H9 (cell line): ENCODE data around the gene TMCC3. TPM values are rescaled to one million over a fixed set of nuclear protein-coding genes. Genes with fewer than 3 reads are reported as not detected.

Source experiments
- DNase-seq: peaks from one replicate; pipeline ENCODE4 v3.0.0-alpha.2; 2017
- H2AFZ ChIP-seq: one replicate; pipeline ENCODE4 v1.6.1; 2013; ENCODE audit warnings: mild to moderate bottlenecking, low read length, control low read depth, moderate library complexity
- H2AK5ac ChIP-seq: 2 replicates; pipeline ENCODE4 v1.6.1; 2013; ENCODE audit warnings: low read length, control low read depth, mixed read lengths; ENCODE audit not compliant: insufficient read length
- H2BK120ac ChIP-seq: one replicate; pipeline ENCODE4 v1.6.1; 2013; ENCODE audit warnings: low read depth, mild to moderate bottlenecking, low read length, control low read depth, inconsistent platforms; ENCODE audit not compliant: poor library complexity, severe bottlenecking
- H2BK12ac ChIP-seq: 2 replicates; pipeline ENCODE4 v1.6.1; 2013; ENCODE audit warnings: low read length, control low read depth, mixed read lengths, low read depth; ENCODE audit not compliant: insufficient read length
- H2BK15ac ChIP-seq: 2 replicates; pipeline ENCODE4 v1.6.1; 2013; ENCODE audit warnings: low read depth, low read length, control low read depth
- H2BK20ac ChIP-seq: one replicate; pipeline ENCODE4 v1.6.1; 2013; ENCODE audit warnings: low read depth, mild to moderate bottlenecking, low read length, control low read depth, inconsistent platforms; ENCODE audit not compliant: poor library complexity, severe bottlenecking
- H2BK5ac ChIP-seq: 2 replicates; pipeline ENCODE4 v1.6.1; 2013; ENCODE audit warnings: low read length, control low read depth, mixed read lengths; ENCODE audit not compliant: insufficient read length
- H3K14ac ChIP-seq: 2 replicates; pipeline ENCODE4 v1.6.1; 2013; ENCODE audit warnings: low read length, control low read depth; ENCODE audit not compliant: insufficient read depth
- H3K18ac ChIP-seq: 2 replicates; pipeline ENCODE4 v1.6.1; 2013; ENCODE audit warnings: low read depth, mild to moderate bottlenecking, mixed read lengths, low read length, control low read depth; ENCODE audit not compliant: insufficient read length
- H3K23ac ChIP-seq: 2 replicates; pipeline ENCODE4 v1.6.1; 2013; ENCODE audit warnings: low read length, control low read depth, mixed read lengths, low read depth; ENCODE audit not compliant: insufficient read length
- H3K23me2 ChIP-seq: 2 replicates; pipeline ENCODE4 v1.6.1; 2013; ENCODE audit warnings: low read depth, mild to moderate bottlenecking, mixed read lengths, low read length, control low read depth; ENCODE audit not compliant: insufficient read length, poor library complexity, severe bottlenecking
- H3K27ac ChIP-seq: 2 replicates; pipeline ENCODE4 v1.5.1; 2013; ENCODE audit warnings: low read length, control low read depth, mixed read lengths, low read depth; ENCODE audit not compliant: insufficient read length
- H3K27me3 ChIP-seq: 2 replicates; pipeline ENCODE4 v1.6.1; 2013; ENCODE audit warnings: low read length, control low read depth, inconsistent platforms; ENCODE audit not compliant: insufficient read depth
- H3K4ac ChIP-seq: 2 replicates; pipeline ENCODE4 v1.6.1; 2013; ENCODE audit warnings: low read depth, mild to moderate bottlenecking, control low read depth, inconsistent platforms, low read length, moderate library complexity
- H3K4me1 ChIP-seq: 2 replicates; pipeline ENCODE4 v1.6.1; 2013; ENCODE audit warnings: low read length, control low read depth, inconsistent platforms; ENCODE audit not compliant: insufficient read depth
- H3K4me2 ChIP-seq: 2 replicates; pipeline ENCODE4 v1.6.1; 2013; ENCODE audit warnings: low read length, control low read depth, mixed read lengths; ENCODE audit not compliant: insufficient read length, insufficient read depth
- H3K56ac ChIP-seq: 2 replicates; pipeline ENCODE4 v1.6.1; 2013; ENCODE audit warnings: low read depth, mild to moderate bottlenecking, mixed read lengths, low read length, control low read depth; ENCODE audit not compliant: insufficient read length
- H3K79me1 ChIP-seq: 2 replicates; pipeline ENCODE4 v1.6.1; 2013; ENCODE audit warnings: low read depth, mild to moderate bottlenecking, moderate library complexity, low read length, control low read depth, inconsistent platforms; ENCODE audit not compliant: insufficient read depth, poor library complexity, severe bottlenecking
- H3K79me2 ChIP-seq: 2 replicates; pipeline ENCODE4 v1.6.1; 2013; ENCODE audit warnings: low read length, control low read depth, inconsistent platforms; ENCODE audit not compliant: insufficient read depth
- H3K9ac ChIP-seq: 2 replicates; pipeline ENCODE4 v1.6.1; 2013; ENCODE audit warnings: low read length, control low read depth, mixed read lengths; ENCODE audit not compliant: insufficient read length; ENCODE audit errors: extremely low read depth
- H3K9me3 ChIP-seq: one replicate; pipeline ENCODE4 v1.6.1; 2013; ENCODE audit warnings: low read depth, low read length, inconsistent platforms; ENCODE audit not compliant: control insufficient read depth
- H3T11ph ChIP-seq: one replicate; pipeline ENCODE4 v1.6.1; 2013; ENCODE audit warnings: mild to moderate bottlenecking, low read length, control low read depth, inconsistent platforms
- H4K20me1 ChIP-seq: one replicate; pipeline ENCODE4 v1.6.1; 2013; ENCODE audit not compliant: control insufficient read depth, insufficient read length, insufficient read depth
- H4K5ac ChIP-seq: 2 replicates; pipeline ENCODE4 v1.6.1; 2013; ENCODE audit warnings: low read depth, mild to moderate bottlenecking, mixed read lengths, low read length, control low read depth; ENCODE audit not compliant: insufficient read length
- H4K8ac ChIP-seq: replicated peaks from 2 replicates; pipeline ENCODE4 v1.6.1; 2013; ENCODE audit warnings: low read length, control low read depth, mixed read lengths, low read depth; ENCODE audit not compliant: insufficient read length
- H4K91ac ChIP-seq: 2 replicates; pipeline ENCODE4 v1.6.1; 2013; ENCODE audit warnings: low read depth, mild to moderate bottlenecking, moderate library complexity, mixed read lengths, low read length, control low read depth; ENCODE audit not compliant: insufficient read length
- H3K27ac Mint-ChIP-seq, 3 experiments: 2 replicates in 2 of 3; 3 replicates in 1 of 3; pipeline ENCODE4 v1.8.0; 2020 to 2021; ENCODE audit warnings: mixed read lengths in 3 of 3, mild to moderate bottlenecking in 1 of 3, moderate library complexity in 1 of 3
- H3K27me3 Mint-ChIP-seq: 2 replicates; pipeline ENCODE4 v1.8.0; 2021; ENCODE audit warnings: low read depth, mild to moderate bottlenecking, moderate library complexity, mixed read lengths
- H3K36me3 Mint-ChIP-seq, 3 experiments: 2 replicates in 2 of 3; 3 replicates in 1 of 3; pipeline ENCODE4 v1.8.0; 2020 to 2021; ENCODE audit warnings: low read depth in 3 of 3, mixed read lengths in 3 of 3; ENCODE audit not compliant: insufficient read depth in 1 of 3
- H3K4me1 Mint-ChIP-seq, 2 experiments: 2 replicates each; pipeline ENCODE4 v1.8.0; 2020; ENCODE audit warnings: mixed read lengths in 2 of 2
- H3K4me3 Mint-ChIP-seq, 2 experiments: 2 replicates in 1 of 2; 3 replicates in 1 of 2; pipeline ENCODE4 v1.8.0; 2020 to 2021; ENCODE audit warnings: mild to moderate bottlenecking in 2 of 2, mixed read lengths in 2 of 2, moderate library complexity in 1 of 2
- H3K9me3 Mint-ChIP-seq, 2 experiments: 2 replicates in 1 of 2; 3 replicates in 1 of 2; pipeline ENCODE4 v1.8.0; 2020; ENCODE audit warnings: mild to moderate bottlenecking in 2 of 2, mixed read lengths in 2 of 2, moderate library complexity in 1 of 2
- WGBS: extraction: QIAGEN DNeasy Blood & Tissue Kit; methylation state at CpG from one replicate; pipeline ENCODE4 v1.1.7; 2013; ENCODE audit warnings: missing lambda C conversion rate, low lambda C conversion rate, mixed read lengths; ENCODE audit not compliant: insufficient read length; ENCODE audit errors: extremely low coverage; 5-methylcytosine and 5-hydroxymethylcytosine counted together
- total RNA-seq: library from RNA; stranded (reverse); gene quantifications from 2 replicates; pipeline ENCODE4 v1.2.1, GENCODE V29; 2021
- TF ChIP-seq, protein P1 (sequence below): fragments of 200-600 bp; sonication (generic); conservative IDR thresholded peaks from 3 replicates; pipeline ENCODE4 v1.8.0; 2021; ENCODE audit warnings: antibody characterized with exemption, mild to moderate bottlenecking

The TMCC3 gene
- total RNA-seq, 1 experiment from 2014 or later: 0.87 TPM

DNA sequence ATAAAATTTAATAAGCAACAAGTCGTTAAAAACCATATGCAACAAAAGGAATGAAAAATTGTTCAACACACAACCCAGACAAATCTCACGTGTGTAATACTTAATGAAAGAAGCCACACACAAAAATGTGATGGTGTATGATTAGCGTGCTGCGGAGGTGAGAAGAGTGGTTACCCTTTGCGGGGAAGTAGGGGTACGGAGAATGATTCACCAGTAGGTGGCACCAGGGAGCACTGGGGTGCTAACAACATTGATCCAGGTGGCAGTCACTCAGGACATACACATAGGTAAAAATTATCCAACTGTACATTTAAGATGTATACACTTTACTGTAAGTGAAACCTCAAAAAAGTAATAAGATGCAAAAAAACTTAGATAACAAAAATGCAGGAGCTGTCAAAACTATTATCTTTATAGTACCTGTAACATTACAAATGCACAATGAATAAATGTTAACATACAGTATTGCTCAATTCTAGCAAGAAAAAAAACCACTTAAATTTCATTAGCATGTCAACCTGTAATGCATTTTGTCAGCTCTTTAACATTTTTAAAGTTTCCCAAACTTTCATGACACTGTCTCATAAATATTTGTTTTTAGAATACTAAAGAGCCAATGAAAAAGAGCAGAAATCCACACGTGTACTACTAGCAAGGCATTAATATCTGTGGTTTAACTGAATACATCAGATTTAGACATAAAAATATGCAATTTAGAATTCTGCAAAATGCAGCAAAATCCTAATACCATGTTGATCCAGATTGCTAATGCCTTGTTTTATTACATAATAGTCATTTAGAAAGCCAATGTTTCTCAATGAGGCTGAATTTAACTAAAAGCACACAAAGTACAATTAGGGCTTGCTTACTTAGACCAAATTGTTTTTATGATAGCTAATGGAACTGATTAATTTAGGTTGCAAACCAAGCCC, 46.7 kb downstream of the TMCC3 start:
- H2AFZ ChIP-seq: no peak overlapping the region
- no peaks in the 10 kb centered on the region for H3K79me2 ChIP-seq
- H3K79me1 ChIP-seq: no peaks in the 10 kb centered on the region
- no peaks in the 10 kb centered on the region for H4K20me1 ChIP-seq
- H3K56ac ChIP-seq: no peak overlapping the region
- H4K8ac ChIP-seq: no peak overlapping the region
- H3K4me1 ChIP-seq: no peaks in the 10 kb centered on the region
- no peak overlapping the region for H3K4me2 ChIP-seq
- no peaks in the 10 kb centered on the region for H3K4me1 Mint-ChIP-seq
- no peak for DNase-seq
- H3K9me3 Mint-ChIP-seq: peaks cover 15 to 27% of the 10 kb centered on the region in 2 experiments
- H3K4me3 Mint-ChIP-seq: no peak overlapping the region
- TF ChIP-seq, protein P1, sequence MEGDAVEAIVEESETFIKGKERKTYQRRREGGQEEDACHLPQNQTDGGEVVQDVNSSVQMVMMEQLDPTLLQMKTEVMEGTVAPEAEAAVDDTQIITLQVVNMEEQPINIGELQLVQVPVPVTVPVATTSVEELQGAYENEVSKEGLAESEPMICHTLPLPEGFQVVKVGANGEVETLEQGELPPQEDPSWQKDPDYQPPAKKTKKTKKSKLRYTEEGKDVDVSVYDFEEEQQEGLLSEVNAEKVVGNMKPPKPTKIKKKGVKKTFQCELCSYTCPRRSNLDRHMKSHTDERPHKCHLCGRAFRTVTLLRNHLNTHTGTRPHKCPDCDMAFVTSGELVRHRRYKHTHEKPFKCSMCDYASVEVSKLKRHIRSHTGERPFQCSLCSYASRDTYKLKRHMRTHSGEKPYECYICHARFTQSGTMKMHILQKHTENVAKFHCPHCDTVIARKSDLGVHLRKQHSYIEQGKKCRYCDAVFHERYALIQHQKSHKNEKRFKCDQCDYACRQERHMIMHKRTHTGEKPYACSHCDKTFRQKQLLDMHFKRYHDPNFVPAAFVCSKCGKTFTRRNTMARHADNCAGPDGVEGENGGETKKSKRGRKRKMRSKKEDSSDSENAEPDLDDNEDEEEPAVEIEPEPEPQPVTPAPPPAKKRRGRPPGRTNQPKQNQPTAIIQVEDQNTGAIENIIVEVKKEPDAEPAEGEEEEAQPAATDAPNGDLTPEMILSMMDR: peak; percentile 85
- no peak overlapping the region for H3K27ac ChIP-seq
- peaks cover 9 to 25% (median 12%) of the 10 kb centered on the region in 3 experiments for H3K36me3 Mint-ChIP-seq
- no peak overlapping the region for H2BK20ac ChIP-seq
- no CpG with 5 or more reads among the region's 7 CpGs for WGBS
- no peak overlapping the region for H4K91ac ChIP-seq
- H3K14ac ChIP-seq: no peak overlapping the region
- H3K9me3 ChIP-seq: no peaks in the 10 kb centered on the region
- no peaks in the 10 kb centered on the region for H3K23me2 ChIP-seq
- no peak overlapping the region for H3K18ac ChIP-seq
- H3K27me3 ChIP-seq: no peaks in the 10 kb centered on the region
- no peak overlapping the region for H2BK15ac ChIP-seq
- H3K4ac ChIP-seq: no peak overlapping the region
- H3K27ac Mint-ChIP-seq: no peak overlapping the region
- no peak overlapping the region for H3T11ph ChIP-seq
- H3K23ac ChIP-seq: no peak overlapping the region
- no peaks in the 10 kb centered on the region for H3K27me3 Mint-ChIP-seq
- no peak overlapping the region for H2BK12ac ChIP-seq
- no peak overlapping the region for H2AK5ac ChIP-seq
- no peak overlapping the region for H2BK120ac ChIP-seq
- no peak overlapping the region for H2BK5ac ChIP-seq
- no peak overlapping the region for H3K9ac ChIP-seq
- no peak overlapping the region for H4K5ac ChIP-seq
